COLO668 (cell line): ENCODE results near the gene ARHGAP8.

Source experiments
- DNase-seq: peaks from one replicate; lab custom pipeline; 2025; ENCODE audit not compliant: unreplicated experiment; lab: John Stamatoyannopoulos, UW

ARHGAP8 gene

GRCh38 chr22:44801476-44801875 lies 49.1 kb downstream of the ARHGAP8 start:
- no peak for DNase-seq

DNA sequence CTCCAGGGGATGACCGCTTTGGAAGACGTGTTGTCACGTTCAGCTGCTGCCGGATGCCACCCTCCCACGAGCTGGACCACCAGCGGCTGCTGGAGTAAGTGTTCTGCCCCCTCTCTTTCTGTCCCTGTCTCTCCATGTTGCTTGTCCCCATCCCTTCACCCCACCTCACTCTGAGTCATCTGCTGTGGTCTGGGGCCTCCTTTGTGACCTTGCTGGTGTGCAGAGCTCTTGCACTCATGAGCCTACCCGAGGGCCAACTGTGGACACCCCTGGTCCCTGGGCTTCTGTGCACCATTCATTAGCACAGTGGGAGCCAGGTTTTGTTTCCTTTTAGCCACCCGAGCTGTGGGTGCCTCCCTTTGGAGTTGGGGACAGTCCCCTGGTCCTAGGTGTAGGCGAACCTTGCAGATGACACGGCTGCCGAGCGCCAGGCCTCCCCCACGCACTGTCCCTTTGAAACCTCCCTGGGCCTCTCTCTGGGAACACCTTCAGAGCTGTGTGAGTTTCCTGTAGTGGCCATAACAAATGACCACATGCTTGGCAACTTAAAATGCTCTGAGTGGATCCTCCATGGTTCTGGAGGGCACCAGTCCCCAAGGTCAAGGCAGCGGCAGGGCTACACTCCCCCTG lies 49.8 kb downstream of the ARHGAP8 start:
- no peak for DNase-seq

- DNase-seq: no peak
Observed at GRCh38 chr22:44802956-44803355, 50.6 kb downstream of the ARHGAP8 start.

GRCh38 chr22:44804327-44804726 lies 52.0 kb downstream of the ARHGAP8 start:
- DNase-seq: no peak

DNA sequence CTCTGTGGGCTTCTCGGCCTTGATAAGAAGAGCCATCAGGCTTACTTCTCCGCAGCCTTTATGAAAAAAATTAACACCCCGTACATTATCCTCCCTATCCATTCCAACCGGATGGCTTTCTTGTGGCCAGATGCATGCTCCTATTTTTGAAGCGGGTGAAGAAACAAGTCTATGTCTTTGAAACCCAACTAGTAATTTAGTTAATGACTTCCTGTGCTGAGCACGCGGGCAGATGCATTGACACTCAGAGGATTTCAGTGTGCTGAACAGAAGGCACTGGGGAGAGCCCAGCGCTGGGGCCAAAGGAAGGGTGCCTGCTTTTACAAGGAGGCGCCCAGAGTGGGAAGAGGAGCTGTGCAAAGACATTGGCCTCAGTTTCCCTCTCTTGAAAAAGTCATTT lies 53.3 kb downstream of the ARHGAP8 start:
- no peak for DNase-seq

- DNase-seq: no peak
Observed at GRCh38 chr22:44807232-44807631, 54.9 kb downstream of the ARHGAP8 start.

GRCh38 chr22:44807915-44808690 lies 55.7 kb downstream of the ARHGAP8 start:
- DNase-seq: no peak

DNA sequence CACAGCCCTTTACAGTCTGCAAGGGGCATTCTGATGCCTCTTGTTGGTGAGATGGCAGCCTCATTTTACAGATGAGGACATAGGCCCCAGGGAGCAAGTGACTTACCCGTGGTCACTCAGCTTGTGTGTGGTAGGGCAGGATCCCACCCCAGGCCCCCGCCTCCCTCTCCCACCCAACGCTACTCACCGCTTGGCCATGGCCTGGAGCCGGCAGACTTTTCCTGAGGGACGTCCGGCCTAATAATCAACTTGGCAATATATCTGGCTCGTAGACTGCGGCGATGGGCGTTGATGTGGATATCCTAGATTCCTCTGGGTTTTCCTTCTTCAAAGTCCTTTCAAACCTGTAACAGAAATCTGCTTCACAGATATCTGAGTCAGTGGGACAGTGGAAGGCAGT lies 57.1 kb downstream of the ARHGAP8 start:
- no peak for DNase-seq

GRCh38 chr22:44811141-44811540 lies 58.8 kb downstream of the ARHGAP8 start:
- DNase-seq: no peak

GRCh38 chr22:44813416-44813815 lies 61.0 kb downstream of the ARHGAP8 start:
- no peak for DNase-seq

GRCh38 chr22:44814266-44815098 lies 62.1 kb downstream of the ARHGAP8 start:
- DNase-seq: no peak

- DNase-seq: no peak
Observed at GRCh38 chr22:44815099-44816070, 63.0 kb downstream of the ARHGAP8 start.

DNA sequence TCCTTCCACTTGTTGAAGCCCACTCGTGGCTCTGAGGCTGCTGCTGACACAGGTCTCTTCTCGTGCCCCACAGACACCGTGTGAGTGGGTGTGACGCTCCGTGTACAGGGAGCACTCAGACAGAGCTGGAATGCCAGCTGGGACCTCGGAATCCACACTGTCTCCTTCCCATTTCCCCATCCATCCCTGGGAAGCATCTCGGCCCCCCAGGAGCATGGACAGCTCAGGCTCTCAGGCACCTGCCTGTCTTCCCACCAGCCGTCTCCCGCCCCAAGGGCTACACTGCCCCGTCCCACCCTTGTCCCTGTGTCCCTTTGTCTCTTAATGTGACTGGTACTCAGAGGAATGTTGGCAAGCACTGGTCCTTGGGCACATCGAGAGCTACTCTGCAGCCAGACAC lies 63.8 kb downstream of the ARHGAP8 start:
- no peak for DNase-seq

DNA sequence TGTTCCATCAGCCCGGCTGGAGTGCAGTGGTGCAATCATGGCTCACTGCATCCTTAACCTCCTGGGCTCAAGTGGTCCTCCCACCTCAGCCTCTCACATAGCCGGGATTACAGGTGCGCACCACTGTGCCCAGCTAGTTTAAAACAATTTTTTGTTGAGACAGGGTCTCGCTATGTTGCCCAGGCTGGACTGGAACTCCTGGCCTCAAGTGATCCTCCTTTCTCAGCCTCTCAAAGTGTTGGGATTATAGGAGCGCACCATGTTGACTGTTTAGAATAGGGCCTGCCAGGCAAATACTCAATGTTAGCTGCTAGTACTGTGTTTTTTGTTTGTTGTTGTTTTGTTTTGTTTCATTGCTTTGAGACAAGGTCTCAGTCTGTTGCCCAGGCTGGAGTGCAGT lies 66.4 kb downstream of the ARHGAP8 start:
- no peak for DNase-seq

DNA sequence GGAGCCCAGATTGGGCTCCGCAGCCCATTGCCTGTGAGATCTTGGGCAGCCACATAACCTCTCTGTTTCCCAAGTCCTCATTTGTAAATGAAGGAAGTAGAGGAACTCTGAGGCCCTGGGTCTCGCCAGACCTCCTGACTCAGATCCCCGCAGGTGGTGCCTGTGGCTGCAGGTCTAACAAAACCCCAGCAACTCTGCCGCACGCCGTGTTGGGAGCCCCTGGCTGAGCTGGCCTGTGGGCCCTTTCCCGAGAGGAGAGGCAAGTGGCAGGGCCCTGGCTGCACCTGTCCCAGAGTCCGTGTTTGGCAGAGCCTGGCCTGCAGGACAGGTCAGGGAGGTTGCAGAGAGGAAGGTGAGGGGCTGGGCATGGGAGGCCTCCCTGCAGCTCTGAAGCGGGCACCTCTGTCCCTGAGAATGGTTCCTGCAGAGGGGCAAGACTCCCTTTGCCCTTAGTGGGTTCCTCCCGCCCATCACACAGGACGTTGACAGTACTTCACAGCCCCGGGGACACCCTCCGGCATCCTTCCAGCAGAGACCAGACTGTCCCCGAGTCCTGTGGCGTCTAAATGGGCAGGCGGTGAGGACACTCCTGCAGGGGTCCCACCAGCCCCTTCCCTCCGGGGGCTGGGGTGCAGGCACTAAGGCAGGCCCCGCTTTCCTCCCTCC lies 67.7 kb downstream of the ARHGAP8 start:
- no peak for DNase-seq

DNA sequence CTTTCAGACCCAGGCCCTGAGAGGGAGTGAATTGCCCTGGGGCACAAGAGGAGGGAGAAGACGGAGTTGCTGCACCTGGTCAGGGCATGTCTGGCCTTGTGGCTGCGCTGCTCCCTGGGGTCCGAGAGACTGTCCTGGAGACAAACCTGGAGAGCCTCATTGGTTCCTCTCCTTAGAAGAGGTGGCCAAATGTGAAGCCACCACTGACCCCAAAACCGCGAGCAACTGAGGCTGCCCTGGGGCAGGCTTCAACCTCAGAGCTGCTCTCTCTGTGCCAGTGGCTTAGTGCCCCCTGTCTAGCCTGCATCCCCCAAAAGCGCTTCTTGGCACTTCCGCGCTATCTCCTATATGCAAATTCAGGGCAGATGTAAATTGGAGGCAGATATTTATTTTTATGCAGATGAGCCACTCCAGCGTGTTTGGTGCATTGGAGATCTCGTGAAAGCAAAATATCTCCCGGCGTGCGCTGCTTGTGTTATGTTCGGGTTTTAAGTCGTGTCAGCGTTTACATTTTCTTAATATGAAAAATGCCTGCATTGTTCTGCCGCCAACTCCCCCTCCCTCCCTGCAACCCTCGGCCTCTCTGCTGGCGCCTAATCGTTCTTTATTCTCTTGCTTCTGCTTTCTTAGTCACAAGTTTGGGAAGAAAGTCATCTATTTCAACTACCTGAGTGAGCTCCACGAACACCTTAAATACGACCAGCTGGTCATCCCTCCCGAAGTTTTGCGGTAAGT lies 69.5 kb downstream of the ARHGAP8 start:
- no peak for DNase-seq

- DNase-seq: no peak
Observed at GRCh38 chr22:44822534-44822933, 70.2 kb downstream of the ARHGAP8 start.

DNA sequence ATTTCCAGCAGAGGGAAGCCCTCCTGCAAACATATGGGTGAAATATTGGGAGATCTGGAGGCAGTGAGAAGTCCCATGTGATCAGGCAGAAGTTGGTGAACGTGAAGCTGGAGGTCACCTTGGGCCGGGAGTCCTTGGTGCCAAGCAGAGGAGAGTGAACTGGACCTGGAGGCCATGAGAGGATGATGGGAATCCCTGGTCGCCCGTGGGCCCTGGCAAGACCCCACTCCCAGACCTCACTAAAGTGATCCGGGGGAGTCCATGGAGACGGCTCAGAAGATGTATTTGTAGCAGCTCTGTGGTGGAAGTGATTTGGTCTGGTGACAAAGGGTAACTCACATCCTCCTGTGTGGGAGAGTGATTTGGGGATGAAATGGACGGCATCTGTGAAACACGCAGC lies 71.0 kb downstream of the ARHGAP8 start:
- DNase-seq: no peak

DNA sequence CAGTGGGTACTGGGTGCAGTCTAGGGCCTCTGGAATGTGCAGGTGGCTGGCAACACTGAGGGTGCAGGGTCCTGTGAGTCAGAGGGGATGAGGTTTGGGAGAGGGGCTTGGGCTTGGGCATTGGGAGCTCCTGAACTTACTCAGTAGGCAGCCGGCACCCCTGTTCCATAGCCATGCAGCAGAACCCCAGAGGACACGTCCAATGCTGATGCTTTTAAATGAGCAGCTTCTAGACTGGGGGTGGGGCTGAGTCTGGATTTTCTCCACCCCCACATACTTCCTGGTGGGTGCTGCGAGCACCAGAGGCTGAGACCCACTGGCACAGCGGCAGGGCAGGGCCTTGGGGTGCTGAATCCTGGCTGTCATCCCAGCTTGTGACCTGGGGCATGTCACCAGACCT lies 71.4 kb downstream of the ARHGAP8 start:
- DNase-seq: no peak

GRCh38 chr22:44824271-44824670 lies 71.9 kb downstream of the ARHGAP8 start:
- no peak for DNase-seq
